Astrocyte (in vitro differentiated cells and primary cell): ENCODE data around the gene CDH18.

ENCODE experiments used
- EZH2 ChIP-seq: IDR thresholded peaks from 2 replicates; pipeline ENCODE4 v1.6.1; 2012; ENCODE audit warnings: mild to moderate bottlenecking, low read length, inconsistent platforms; ENCODE audit not compliant: insufficient read depth
- TF ChIP-seq, protein P1 (sequence below): IDR thresholded peaks from 2 replicates; pipeline ENCODE4 v1.5.1; 2011; ENCODE audit warnings: low read depth, mild to moderate bottlenecking, inconsistent platforms, low read length, moderate library complexity; ENCODE audit not compliant: insufficient read depth

GRCh38 chr5:19690978-19691377, 297.0 kb downstream of the CDH18 start:
- TF ChIP-seq, protein P1, sequence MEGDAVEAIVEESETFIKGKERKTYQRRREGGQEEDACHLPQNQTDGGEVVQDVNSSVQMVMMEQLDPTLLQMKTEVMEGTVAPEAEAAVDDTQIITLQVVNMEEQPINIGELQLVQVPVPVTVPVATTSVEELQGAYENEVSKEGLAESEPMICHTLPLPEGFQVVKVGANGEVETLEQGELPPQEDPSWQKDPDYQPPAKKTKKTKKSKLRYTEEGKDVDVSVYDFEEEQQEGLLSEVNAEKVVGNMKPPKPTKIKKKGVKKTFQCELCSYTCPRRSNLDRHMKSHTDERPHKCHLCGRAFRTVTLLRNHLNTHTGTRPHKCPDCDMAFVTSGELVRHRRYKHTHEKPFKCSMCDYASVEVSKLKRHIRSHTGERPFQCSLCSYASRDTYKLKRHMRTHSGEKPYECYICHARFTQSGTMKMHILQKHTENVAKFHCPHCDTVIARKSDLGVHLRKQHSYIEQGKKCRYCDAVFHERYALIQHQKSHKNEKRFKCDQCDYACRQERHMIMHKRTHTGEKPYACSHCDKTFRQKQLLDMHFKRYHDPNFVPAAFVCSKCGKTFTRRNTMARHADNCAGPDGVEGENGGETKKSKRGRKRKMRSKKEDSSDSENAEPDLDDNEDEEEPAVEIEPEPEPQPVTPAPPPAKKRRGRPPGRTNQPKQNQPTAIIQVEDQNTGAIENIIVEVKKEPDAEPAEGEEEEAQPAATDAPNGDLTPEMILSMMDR: no peak
- no peak for TF ChIP-seq EZH2
